B cell (primary cell): Measurements from ENCODE around the gene TAF11L6. TPM values are rescaled to one million over a fixed set of nuclear protein-coding genes. Genes with fewer than 3 reads are reported as not detected.
"Not testable (repeated sequence)": the region's sequence is repeated elsewhere in the genome, so short reads cannot be mapped to it uniquely, and the experiment has no call there.

Experiments
- ATAC-seq: fragments of 200-7000 bp; cut with Tn5 transposase; one replicate; pipeline ENCODE4 v1.10.0; 2021; ENCODE audit warnings: low read depth, mild to moderate bottlenecking, moderate number of reproducible peaks, moderate library complexity
- CTCF ChIA-PET: fragments of 350-600 bp; sonication (Branson Sonifier 250); formaldehyde crosslinking; loops from one replicate; lab custom pipeline; 2021; ENCODE audit warnings: antibody characterized with exemption, inconsistent platforms; lab: Charles Lee
- POLR2A ChIA-PET: fragments of 350-600 bp; sonication (Branson Sonifier 250); formaldehyde crosslinking; loops from one replicate; lab custom pipeline; 2021; ENCODE audit warnings: antibody characterized with exemption; lab: Charles Lee
- DNase-seq: peaks from one replicate; pipeline ENCODE4 v3.0.0; 2013
- H2AFZ ChIP-seq: 2 replicates; pipeline ENCODE4 v1.6.1; 2012; ENCODE audit warnings: mild to moderate bottlenecking, low read depth, low read length; ENCODE audit not compliant: insufficient read depth, poor library complexity, severe bottlenecking
- H3K27ac ChIP-seq, 2 donors: 1 replicate in 1 of 2; 2 replicates in 1 of 2; pipeline ENCODE4 v1.5.1; 2012 to 2013; ENCODE audit warnings: low read length in 2 of 2, mild to moderate bottlenecking in 2 of 2, moderate library complexity in 1 of 2
- H3K27me3 ChIP-seq, 4 experiments: fragments of 200-600 bp in 1 of 4; sonication (generic) in 1 of 4; replicated peaks in 1 of 4; 1 replicate in 2 of 4; 2 replicates in 2 of 4; pipeline versions ENCODE4 v1.6.1 to v1.7.0; 2013 to 2016; ENCODE audit warnings: low read length in 3 of 4, mild to moderate bottlenecking in 2 of 4, mixed read lengths in 1 of 4, moderate library complexity in 1 of 4; ENCODE audit not compliant: insufficient read depth in 4 of 4, control insufficient read depth in 3 of 4; ENCODE audit errors: control extremely low read depth in 1 of 4
- H3K36me3 ChIP-seq, 2 experiments: replicated peaks in 1 of 2; 1 replicate in 1 of 2; 2 replicates in 1 of 2; pipeline versions ENCODE4 v1.6.1 to v1.7.1; 2013; ENCODE audit warnings: low read length in 1 of 2; ENCODE audit not compliant: insufficient read depth in 2 of 2, control insufficient read depth in 1 of 2; ENCODE audit errors: control extremely low read depth in 1 of 2, extremely low read depth in 1 of 2
- H3K4me1 ChIP-seq, 2 donors: fragments of 200-600 bp in 1 of 2; sonication (generic) in 1 of 2; 1 replicate in 1 of 2; 2 replicates in 1 of 2; pipeline versions ENCODE4 v1.5.1 to v1.6.1; 2013 to 2017; ENCODE audit warnings: low read length in 2 of 2; ENCODE audit not compliant: control insufficient read depth in 2 of 2, insufficient read depth in 2 of 2
- H3K4me2 ChIP-seq: replicated peaks from 2 replicates; pipeline ENCODE3; 2012; ENCODE audit warnings: mild to moderate bottlenecking, low read depth, low read length; ENCODE audit not compliant: poor library complexity, severe bottlenecking
- H3K4me3 ChIP-seq, 5 experiments: fragments of 200-600 bp in 1 of 5; sonication (generic) in 1 of 5; 1 replicate in 3 of 5; 2 replicates in 2 of 5; pipeline versions ENCODE4 v1.5.1 to v1.7.0; 2011 to 2016; ENCODE audit warnings: low read length in 4 of 5, mild to moderate bottlenecking in 4 of 5, low read depth in 2 of 5, control low read depth in 1 of 5, moderate library complexity in 1 of 5; ENCODE audit not compliant: insufficient read depth in 1 of 5; ENCODE audit errors: control extremely low read depth in 1 of 5, extremely low read depth in 1 of 5
- H3K79me2 ChIP-seq: fragments of 200-600 bp; sonication (generic); one replicate; pipeline ENCODE4 v1.6.0; 2016; ENCODE audit warnings: low read length; ENCODE audit not compliant: control insufficient read depth, insufficient read depth
- H3K9ac ChIP-seq: fragments of 200-600 bp; sonication (generic); 2 replicates; pipeline ENCODE4 v1.6.1; 2017; ENCODE audit warnings: mild to moderate bottlenecking, low read length, moderate library complexity
- H3K9me3 ChIP-seq, 3 donors: one replicate each; pipeline versions ENCODE4 v1.6.1 to v1.7.1; 2013; ENCODE audit warnings: low read length in 2 of 3; ENCODE audit not compliant: control insufficient read depth in 2 of 3, insufficient read depth in 1 of 3; ENCODE audit errors: control extremely low read depth in 1 of 3
- H4K20me1 ChIP-seq: 2 replicates; pipeline ENCODE4 v1.6.0; 2012; ENCODE audit warnings: mild to moderate bottlenecking, low read length; ENCODE audit not compliant: insufficient read depth, control insufficient read depth, poor library complexity, severe bottlenecking
- H3K27ac Mint-ChIP-seq: one replicate; pipeline ENCODE4 v1.8.0; 2021; ENCODE audit warnings: mixed read lengths
- H3K27me3 Mint-ChIP-seq: one replicate; pipeline ENCODE4 v1.8.0; 2021; ENCODE audit warnings: mixed read lengths
- H3K4me1 Mint-ChIP-seq: one replicate; pipeline ENCODE4 v1.8.0; 2021; ENCODE audit warnings: mixed read lengths
- H3K4me3 Mint-ChIP-seq: one replicate; pipeline ENCODE4 v1.8.0; 2021; ENCODE audit warnings: mixed read lengths
- H3K9me3 Mint-ChIP-seq: one replicate; pipeline ENCODE4 v1.8.0; 2022; ENCODE audit warnings: mixed read lengths; ENCODE audit not compliant: insufficient read depth
- EZH2 ChIP-seq: IDR thresholded peaks from 2 replicates; pipeline ENCODE4 v1.6.1; 2012; ENCODE audit warnings: borderline replicate concordance, low read depth, mild to moderate bottlenecking, moderate library complexity, low read length; ENCODE audit not compliant: insufficient read depth, poor library complexity, severe bottlenecking
- WGBS: methylation state at CpG from one replicate; pipeline ENCODE4 v1.1.5; 2013; ENCODE audit warnings: missing lambda C conversion rate; ENCODE audit not compliant: insufficient coverage; 5-methylcytosine and 5-hydroxymethylcytosine counted together
- intact Hi-C: fragments of 100-400 bp; cut with micrococcal nuclease; formaldehyde crosslinking; loops from one replicate; pipeline ENCODE4 v1.10.0; 2022
- polyA plus RNA-seq: library from polyadenylated mRNA; depleted of rRNA; stranded (reverse); fragments of >200 nt; gene quantifications from 2 replicates; pipeline ENCODE4 v1.2.3, GENCODE V29; 2012
- total RNA-seq, 2 donors: library from RNA; stranded (reverse); fragments of 120-200 nt in 1 of 2; gene quantifications; 1 replicate in 1 of 2; 2 replicates in 1 of 2; pipeline versions ENCODE4 v1.2.3 to v1.2.4, GENCODE V29; 2013 to 2022
- TF ChIP-seq, protein P1 (sequence below): fragments of 200-600 bp; IDR thresholded peaks from one replicate; pipeline ENCODE4 v1.8.0; 2022; ENCODE audit warnings: antibody characterized with exemption, mild to moderate bottlenecking

TAF11L6 gene
- total and polyA plus RNA-seq, 2 donors (not counting 1 experiment from before 2014, with no cell fraction given): not detected

DNA sequence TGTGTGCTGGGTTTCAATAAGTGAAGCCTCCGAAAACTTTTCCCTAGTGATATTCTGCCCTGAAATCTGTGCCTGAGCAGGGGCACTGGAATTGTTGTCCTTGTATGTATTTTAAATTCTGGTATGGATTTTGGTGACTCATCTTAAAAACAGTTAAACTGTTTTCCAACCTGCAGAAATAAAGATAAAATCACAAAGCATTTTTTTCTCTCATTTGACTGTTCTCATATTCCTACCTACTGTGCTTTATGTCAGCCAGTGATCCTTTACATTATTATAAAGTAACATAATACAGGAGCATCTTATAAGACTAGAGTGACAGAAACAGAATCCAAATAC is 41.3 kb upstream of the TAF11L6 start:
- Histone ChIP-seq H3K4me3 (no peak overlapping the region), H3K79me2 (no peaks in the 10 kb centered on the region), H3K9ac (no peak overlapping the region), H3K36me3 (no peaks in the 10 kb centered on the region), H3K27ac (no peak overlapping the region), H4K20me1 (no peaks in the 10 kb centered on the region), H3K4me1 (no peaks in the 10 kb centered on the region), H3K9me3 (peaks cover 0 to 8% (median 0%) of the 10 kb centered on the region in 3 donors), H3K27me3 (no peaks in the 10 kb centered on the region), H2AFZ (no peak overlapping the region), H3K4me2 (no peak overlapping the region)
- CTCF ChIA-PET: no interaction called here
- Mint-ChIP-seq H3K27me3 (no peaks in the 10 kb centered on the region), H3K9me3 (no peaks in the 10 kb centered on the region), H3K4me1 (no peaks in the 10 kb centered on the region), H3K4me3 (no peak overlapping the region), H3K27ac (no peak overlapping the region)
- intact Hi-C loops: no loop called here
- no peak for TF ChIP-seq EZH2
- TF ChIP-seq, protein P1, sequence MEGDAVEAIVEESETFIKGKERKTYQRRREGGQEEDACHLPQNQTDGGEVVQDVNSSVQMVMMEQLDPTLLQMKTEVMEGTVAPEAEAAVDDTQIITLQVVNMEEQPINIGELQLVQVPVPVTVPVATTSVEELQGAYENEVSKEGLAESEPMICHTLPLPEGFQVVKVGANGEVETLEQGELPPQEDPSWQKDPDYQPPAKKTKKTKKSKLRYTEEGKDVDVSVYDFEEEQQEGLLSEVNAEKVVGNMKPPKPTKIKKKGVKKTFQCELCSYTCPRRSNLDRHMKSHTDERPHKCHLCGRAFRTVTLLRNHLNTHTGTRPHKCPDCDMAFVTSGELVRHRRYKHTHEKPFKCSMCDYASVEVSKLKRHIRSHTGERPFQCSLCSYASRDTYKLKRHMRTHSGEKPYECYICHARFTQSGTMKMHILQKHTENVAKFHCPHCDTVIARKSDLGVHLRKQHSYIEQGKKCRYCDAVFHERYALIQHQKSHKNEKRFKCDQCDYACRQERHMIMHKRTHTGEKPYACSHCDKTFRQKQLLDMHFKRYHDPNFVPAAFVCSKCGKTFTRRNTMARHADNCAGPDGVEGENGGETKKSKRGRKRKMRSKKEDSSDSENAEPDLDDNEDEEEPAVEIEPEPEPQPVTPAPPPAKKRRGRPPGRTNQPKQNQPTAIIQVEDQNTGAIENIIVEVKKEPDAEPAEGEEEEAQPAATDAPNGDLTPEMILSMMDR: no peak
- POLR2A ChIA-PET: no interaction called here
- DNase-seq (no peak), ATAC-seq (no peak)
- 100% methylated on average over 1 of the region's 1 CpG for WGBS

DNA sequence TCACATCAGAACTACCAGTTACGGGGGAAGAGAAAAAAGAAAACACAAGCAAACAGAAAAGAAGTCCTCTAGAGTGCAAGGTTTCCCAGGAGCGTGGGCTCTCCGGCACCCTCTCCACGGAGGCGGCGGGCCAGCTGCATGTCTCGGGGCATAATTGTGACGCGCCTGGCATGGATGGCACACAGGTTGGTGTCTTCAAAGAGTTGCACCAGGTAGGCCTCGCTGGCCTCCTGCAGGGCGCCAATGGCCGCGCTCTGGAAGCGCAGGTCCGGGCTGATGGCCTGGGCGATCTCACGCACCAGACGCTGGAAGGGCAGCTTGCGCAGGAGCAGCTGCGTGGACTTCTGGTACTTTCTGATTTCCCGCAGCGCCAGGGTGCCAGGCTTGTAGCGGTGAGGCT is 37.2 kb upstream of the TAF11L6 start:
- H3K27me3 ChIP-seq, ATAC-seq, H3K79me2 ChIP-seq, H3K9me3 Mint-ChIP-seq, H3K9ac ChIP-seq, DNase-seq, POLR2A ChIA-PET, H3K4me3 Mint-ChIP-seq, H3K9me3 ChIP-seq, H3K4me1 Mint-ChIP-seq, H3K4me1 ChIP-seq, H4K20me1 ChIP-seq, H3K4me3 ChIP-seq, H3K27ac ChIP-seq, CTCF ChIA-PET, H3K27me3 Mint-ChIP-seq, H3K36me3 ChIP-seq, H3K27ac Mint-ChIP-seq, H2AFZ ChIP-seq, intact Hi-C loops, H3K4me2 ChIP-seq: not testable (repeated sequence)
- 93% methylated on average over 21 of the region's 23 CpGs for WGBS
